ENCODE data around the gene MED31. TPM values are rescaled to one million over a fixed set of nuclear protein-coding genes. Genes with fewer than 3 reads are reported as not detected.

The MED31 gene
- total and polyA plus RNA-seq, 2 experiments from 2014 or later: 8.9 to 70.0 TPM

- Histone ChIP-seq H3K9me3 (ENCODE audit: low read depth) (no peaks in the 10 kb centered on the region), H2AFZ (no peak overlapping the region), H3K4me3 (no peak overlapping the region), H3K36me3 (ENCODE audit: low read depth) (no peaks in the 10 kb centered on the region), H3K9me2 (ENCODE audit: insufficient read depth) (no peaks in the 10 kb centered on the region), H3K4me1 (ENCODE audit: insufficient read depth) (no peaks in the 10 kb centered on the region), H3K27me3 (replicated peaks; ENCODE audit: insufficient read depth) (peaks cover 30% of the 10 kb centered on the region), H3K79me2 (ENCODE audit: insufficient read depth) (no peaks in the 10 kb centered on the region), H3K4me2 (ENCODE audit: unreplicated experiment) (no peak overlapping the region), H3K27ac (no peak overlapping the region), H3K9ac (no peak overlapping the region), H3F3A (ENCODE audit: insufficient read depth) (no peaks in the 10 kb centered on the region), H4K20me1 (ENCODE audit: insufficient read depth) (no peaks in the 10 kb centered on the region)
- in situ Hi-C loops (cut with MboI): no loop called here
- WGBS, 2 experiments (ENCODE audit: low coverage in 1 of 2, low lambda C conversion rate in 2 of 2, missing lambda C conversion rate in 2 of 2): 58% methylated on average over 11 of the region's 11 CpGs
- no peak for DNase-seq
- no peak for TF ChIP-seq EZH2phosphoT487 (IDR thresholded peaks at IDR 0.05; ENCODE audit: insufficient read depth, low read depth)
- no peak for TF ChIP-seq EZH2 (IDR thresholded peaks at IDR 0.05; ENCODE audit: insufficient read depth, poor library complexity, severe bottlenecking)
These were observed 39.2 kb upstream of the MED31 start for GRCh38 chr17:6690641-6691040.

GRCh38 chr17:6688944-6689343 is 37.5 kb upstream of the MED31 start:
- Histone ChIP-seq H3K36me3 (ENCODE audit: low read depth) (no peaks in the 10 kb centered on the region), H2AFZ (no peak overlapping the region), H3K9ac (no peak overlapping the region), H3K79me2 (ENCODE audit: insufficient read depth) (no peaks in the 10 kb centered on the region), H3K4me2 (ENCODE audit: unreplicated experiment) (no peak overlapping the region), H3K9me3 (ENCODE audit: low read depth) (no peaks in the 10 kb centered on the region), H3K27ac (no peak overlapping the region), H3K27me3 (replicated peaks; ENCODE audit: insufficient read depth) (peaks cover 30% of the 10 kb centered on the region), H3F3A (ENCODE audit: insufficient read depth) (no peaks in the 10 kb centered on the region), H3K9me2 (ENCODE audit: insufficient read depth) (no peaks in the 10 kb centered on the region), H3K4me3 (no peak overlapping the region), H4K20me1 (ENCODE audit: insufficient read depth) (no peaks in the 10 kb centered on the region), H3K4me1 (ENCODE audit: insufficient read depth) (no peaks in the 10 kb centered on the region)
- TF ChIP-seq EZH2 (IDR thresholded peaks at IDR 0.05; ENCODE audit: insufficient read depth, poor library complexity, severe bottlenecking) (no peak), EZH2phosphoT487 (IDR thresholded peaks at IDR 0.05; ENCODE audit: insufficient read depth, low read depth) (no peak)
- WGBS, 2 experiments (ENCODE audit: low coverage in 1 of 2, low lambda C conversion rate in 2 of 2, missing lambda C conversion rate in 2 of 2): 66 to 67% methylated on average over 9 of the region's 9 CpGs
- in situ Hi-C loops (cut with MboI): no loop called here
- DNase-seq: no peak

GRCh38 chr17:6686026-6686425 is 34.6 kb upstream of the MED31 start:
- Histone ChIP-seq H3K4me3 (no peak overlapping the region), H3K4me2 (ENCODE audit: unreplicated experiment) (no peak overlapping the region), H3K36me3 (ENCODE audit: low read depth) (no peaks in the 10 kb centered on the region), H3K27me3 (replicated peaks; ENCODE audit: insufficient read depth) (peaks cover 24% of the 10 kb centered on the region), H3K9ac (no peak overlapping the region), H3K9me3 (ENCODE audit: low read depth) (no peaks in the 10 kb centered on the region), H3K9me2 (ENCODE audit: insufficient read depth) (no peaks in the 10 kb centered on the region), H4K20me1 (ENCODE audit: insufficient read depth) (no peaks in the 10 kb centered on the region), H3K4me1 (ENCODE audit: insufficient read depth) (no peaks in the 10 kb centered on the region), H3K79me2 (ENCODE audit: insufficient read depth) (no peaks in the 10 kb centered on the region), H3K27ac (no peak overlapping the region), H2AFZ (no peak overlapping the region), H3F3A (ENCODE audit: insufficient read depth) (no peaks in the 10 kb centered on the region)
- TF ChIP-seq EZH2phosphoT487 (IDR thresholded peaks at IDR 0.05; ENCODE audit: insufficient read depth, low read depth) (no peak), EZH2 (IDR thresholded peaks at IDR 0.05; ENCODE audit: insufficient read depth, poor library complexity, severe bottlenecking) (no peak)
- DNase-seq: no peak
- WGBS, 2 experiments (ENCODE audit: low coverage in 1 of 2, low lambda C conversion rate in 2 of 2, missing lambda C conversion rate in 2 of 2): 39 to 43% methylated on average over 4 of the region's 4 CpGs
- in situ Hi-C loops (cut with MboI): no loop called here

- Histone ChIP-seq H3K79me2 (ENCODE audit: insufficient read depth) (no peaks in the 10 kb centered on the region), H2AFZ (no peak overlapping the region), H3K9me2 (ENCODE audit: insufficient read depth) (no peaks in the 10 kb centered on the region), H3K9me3 (ENCODE audit: low read depth) (no peaks in the 10 kb centered on the region), H3K27ac (no peak overlapping the region), H3K36me3 (ENCODE audit: low read depth) (no peaks in the 10 kb centered on the region), H3K4me1 (ENCODE audit: insufficient read depth) (no peaks in the 10 kb centered on the region), H4K20me1 (ENCODE audit: insufficient read depth) (no peaks in the 10 kb centered on the region), H3K27me3 (replicated peaks; ENCODE audit: insufficient read depth) (peaks cover 25% of the 10 kb centered on the region), H3K9ac (no peak overlapping the region), H3K4me2 (ENCODE audit: unreplicated experiment) (no peak overlapping the region), H3F3A (ENCODE audit: insufficient read depth) (no peaks in the 10 kb centered on the region), H3K4me3 (no peak overlapping the region)
- 47 to 51% methylated on average over 13 to 14 of the region's 14 CpGs for WGBS, 2 experiments (ENCODE audit: low coverage in 1 of 2, low lambda C conversion rate in 2 of 2, missing lambda C conversion rate in 2 of 2)
- TF ChIP-seq EZH2phosphoT487 (IDR thresholded peaks at IDR 0.05; ENCODE audit: insufficient read depth, low read depth) (no peak), EZH2 (IDR thresholded peaks at IDR 0.05; ENCODE audit: insufficient read depth, poor library complexity, severe bottlenecking) (no peak)
- in situ Hi-C loops (cut with MboI): no loop called here
- no peak for DNase-seq
These were observed 33.7 kb upstream of the MED31 start for GRCh38 chr17:6684881-6685767.
